HG03139 (cell line): ENCODE results near the gene DNAJC8.

ENCODE experiments used
- ATAC-seq: cut with Tn5 transposase; IDR thresholded peaks from one replicate; pipeline ENCODE4 v1.9.1; 2021; ENCODE audit not compliant: unreplicated experiment

DNAJC8 gene

DNA sequence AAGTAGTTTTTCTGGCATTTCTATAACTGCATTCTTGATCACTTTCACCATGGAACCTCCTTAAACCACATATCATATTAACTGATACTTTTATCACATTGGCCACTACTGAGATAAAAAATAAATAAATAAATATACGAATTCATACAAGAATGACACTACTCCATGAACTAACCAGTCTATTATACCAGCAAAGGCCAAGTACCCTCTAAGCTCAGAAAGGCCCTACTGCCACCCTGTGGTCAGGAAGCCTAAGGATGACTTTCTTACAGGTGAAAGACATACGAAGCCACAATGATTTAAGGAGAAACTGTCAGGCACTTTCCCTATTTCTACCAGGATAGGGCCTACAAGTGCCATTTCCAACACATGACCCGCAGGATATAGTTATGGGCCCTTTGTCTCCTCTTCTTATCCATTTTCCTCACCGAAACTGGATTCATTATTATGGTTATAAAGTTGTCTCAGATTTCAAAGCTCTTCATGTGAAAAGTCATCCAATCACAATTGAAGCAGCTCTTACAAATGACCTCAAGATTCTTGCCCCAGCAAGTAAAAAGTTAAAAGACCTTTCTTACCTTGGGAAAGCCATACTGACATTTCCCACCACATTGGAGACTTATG is 23.9 kb downstream of the DNAJC8 start:
- no peak for ATAC-seq

DNA sequence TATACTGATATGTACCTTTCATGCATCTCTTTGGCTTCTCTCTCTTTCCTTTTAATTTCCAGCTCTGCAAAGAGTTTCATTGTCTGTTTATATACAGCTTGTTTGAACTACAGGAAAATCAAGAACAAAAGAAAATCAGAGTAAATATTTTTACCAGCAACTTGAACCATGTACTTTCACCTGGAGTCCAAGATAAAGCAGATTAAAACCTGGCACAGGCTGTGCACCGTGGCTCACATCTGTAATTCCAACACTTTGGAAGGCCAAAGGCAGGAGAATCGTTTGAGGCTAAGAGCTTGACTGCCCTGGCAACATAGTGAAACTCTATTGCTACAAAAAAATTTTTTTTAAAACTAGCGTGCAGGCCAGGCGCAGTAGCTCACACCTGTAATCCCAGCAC is 27.6 kb downstream of the DNAJC8 start:
- no peak for ATAC-seq

DNA sequence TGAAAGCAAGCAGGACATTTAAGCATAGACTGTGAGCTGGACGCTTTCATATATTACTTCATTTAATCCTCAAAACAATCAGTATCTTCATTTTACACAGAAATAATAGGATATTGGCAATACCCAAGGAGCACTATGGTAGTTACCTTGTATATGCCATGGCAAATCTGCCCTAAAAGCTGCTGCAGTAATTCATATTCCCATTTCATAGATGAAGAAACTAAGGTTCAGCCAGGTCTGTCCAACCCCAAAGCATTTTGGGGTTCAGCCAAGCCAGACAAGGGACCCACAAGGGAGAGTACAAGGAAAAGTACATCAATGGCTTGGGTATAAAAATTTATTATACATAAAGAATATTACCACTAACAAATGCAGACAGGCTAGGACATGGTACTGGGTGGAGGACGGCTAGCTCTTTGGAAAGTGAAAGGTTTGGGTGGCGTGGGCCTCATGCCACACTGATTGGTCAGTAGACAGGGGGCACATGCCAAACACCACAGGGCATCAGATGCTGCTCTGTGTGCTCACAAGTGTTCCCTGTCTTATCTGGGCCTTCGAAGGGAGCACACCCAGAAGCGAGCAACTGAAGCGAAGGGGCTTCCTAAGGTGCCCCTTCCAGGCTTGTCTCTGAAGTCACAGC is 32.5 kb downstream of the DNAJC8 start:
- no peak for ATAC-seq

DNA sequence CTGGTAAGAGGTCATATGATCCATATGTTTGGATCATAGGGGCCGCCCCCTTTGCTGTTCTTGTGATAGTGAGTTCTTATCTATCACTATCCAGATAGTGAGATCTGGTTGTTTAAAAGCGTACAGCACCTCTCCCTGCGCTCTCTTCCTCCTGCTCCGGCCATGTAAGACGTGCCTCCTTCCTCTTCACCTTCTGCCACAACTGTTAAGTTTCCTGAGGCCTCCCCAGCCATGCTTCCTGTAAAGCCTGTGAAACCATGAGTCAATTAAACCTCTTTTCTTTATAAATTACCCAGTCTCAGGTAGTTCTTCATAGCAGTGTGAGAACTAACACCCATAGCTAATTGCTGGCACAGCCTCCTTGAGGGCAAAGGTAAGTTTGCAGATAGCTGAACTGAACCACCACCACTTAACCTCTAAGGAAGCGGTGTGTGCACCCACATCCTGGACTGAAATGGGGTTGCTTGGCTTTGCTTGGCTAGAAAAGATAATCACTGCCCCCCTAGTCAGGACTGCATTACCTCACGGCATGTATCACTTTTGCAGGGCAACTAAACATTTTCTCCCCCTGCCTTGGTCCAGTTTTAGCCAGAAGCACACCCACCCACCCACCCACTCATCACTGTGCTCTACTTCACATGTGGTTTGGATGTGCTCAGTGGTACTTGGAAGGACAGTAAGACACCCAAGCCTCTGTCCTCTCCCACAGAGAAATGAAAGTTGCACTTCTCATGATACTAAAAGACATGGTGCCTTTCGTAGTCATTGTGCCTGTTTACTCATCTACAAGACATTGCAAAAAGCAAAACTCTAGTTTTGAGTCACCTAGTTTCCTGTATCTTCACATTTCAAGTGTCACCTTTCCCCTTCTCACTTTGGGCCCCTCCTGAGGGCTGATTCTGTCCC is 33.2 kb downstream of the DNAJC8 start:
- peak; percentile 76 for ATAC-seq

DNA sequence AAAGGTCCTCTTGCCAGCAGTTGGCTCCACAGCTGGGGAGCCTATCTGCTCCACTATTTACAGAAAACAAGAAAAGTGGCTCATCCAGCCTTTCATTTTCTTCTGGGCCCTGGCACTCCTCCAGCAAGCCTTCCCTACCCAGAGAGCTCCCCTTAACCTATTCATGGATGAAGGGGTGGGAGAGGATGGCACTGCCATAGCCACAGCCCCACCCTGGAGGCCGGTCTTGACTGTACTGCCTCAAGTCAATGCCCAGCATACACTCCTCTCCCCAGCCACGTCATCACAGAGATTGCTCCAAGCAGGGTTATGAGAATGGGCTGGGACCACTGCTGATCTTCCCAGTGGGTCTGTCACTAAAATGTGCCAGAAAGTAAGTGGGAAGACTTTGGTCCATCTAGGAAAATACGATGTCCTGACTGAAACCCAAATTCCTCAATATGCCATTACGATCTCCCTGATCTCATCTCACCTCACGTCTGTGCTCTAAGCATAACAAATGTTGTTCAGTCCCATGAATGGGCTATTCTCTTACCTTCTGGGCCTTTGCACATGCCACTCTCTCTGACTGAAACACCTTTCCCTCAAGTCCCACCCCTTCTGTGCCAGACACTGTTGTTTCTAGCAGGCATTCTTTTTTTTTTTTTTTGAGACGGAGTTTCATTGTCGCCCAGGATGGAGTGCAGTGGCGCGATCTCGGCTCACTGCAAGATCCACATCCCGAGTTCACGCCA is 35.0 kb downstream of the DNAJC8 start:
- ATAC-seq, result no peak

DNA sequence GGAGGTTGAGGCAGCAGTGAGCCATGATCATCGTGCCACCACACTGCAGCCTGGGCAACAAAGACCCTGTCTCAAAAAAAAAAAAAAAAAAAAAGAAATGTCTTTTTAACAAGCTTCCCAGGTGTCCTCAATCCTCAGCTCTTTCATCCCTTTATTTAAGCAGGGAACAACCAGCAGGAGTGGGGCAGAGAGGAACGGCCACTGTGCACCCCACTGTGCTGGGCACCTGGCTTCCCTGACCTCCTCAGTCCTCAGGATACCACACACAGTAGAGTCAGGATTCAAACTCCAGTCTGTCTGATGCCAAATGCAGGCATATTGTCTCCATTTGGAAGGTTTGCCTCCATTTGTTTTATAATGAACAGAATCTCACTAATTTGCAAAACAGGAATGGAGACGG is 36.5 kb downstream of the DNAJC8 start:
- ATAC-seq, result no peak

DNA sequence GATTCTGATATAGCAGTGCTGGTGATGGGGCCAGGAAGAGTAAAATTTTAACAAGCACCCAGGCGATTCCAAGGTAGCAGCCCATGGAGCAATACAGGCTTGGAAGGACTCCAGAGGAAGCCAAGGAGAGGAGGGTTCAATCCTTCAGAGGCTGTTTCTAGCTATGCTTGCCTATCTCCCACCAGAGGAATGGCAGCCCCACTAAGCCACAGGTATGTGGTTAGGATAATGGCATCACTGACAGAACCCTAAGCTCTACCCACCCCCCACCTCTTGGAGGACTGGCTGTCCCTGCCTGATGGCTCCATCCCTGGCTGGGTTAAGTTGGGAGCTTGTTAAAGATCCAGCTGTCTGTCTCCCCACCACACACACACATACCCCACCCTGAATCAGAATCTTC is 37.0 kb downstream of the DNAJC8 start:
- ATAC-seq, result no peak

DNA sequence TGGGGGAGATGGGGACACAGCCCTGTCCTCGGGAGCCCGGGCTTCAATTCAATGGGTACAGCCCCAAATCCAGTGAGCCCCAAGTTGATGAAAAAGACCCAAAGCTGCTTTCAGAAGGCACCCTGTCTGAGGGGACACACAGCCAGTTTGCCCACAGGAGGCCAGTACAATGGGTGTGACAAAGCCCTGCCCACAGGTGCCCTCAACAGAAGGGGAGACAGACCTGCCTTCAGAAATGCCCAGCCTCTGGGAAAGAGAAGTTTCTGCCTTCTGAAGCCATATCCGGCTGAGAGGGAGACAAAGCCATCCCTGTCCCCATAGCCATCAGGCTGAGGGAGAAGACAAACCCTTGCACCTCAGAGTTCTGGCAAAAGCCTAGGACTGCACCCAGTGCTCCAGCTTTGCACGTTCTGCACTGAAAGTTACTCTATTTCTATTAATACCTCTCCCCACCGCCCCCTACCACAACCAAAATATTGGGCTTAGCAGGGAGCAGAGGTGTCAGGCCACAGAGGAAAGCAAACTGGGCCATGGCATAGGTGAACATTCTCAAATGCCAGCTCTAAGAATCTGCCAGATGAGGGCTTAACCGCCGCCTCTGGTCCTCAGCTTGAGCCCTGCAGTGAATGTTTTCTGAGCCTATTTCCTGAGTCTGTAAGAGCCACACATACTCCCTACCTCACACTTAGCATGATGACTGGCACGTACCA is 38.3 kb downstream of the DNAJC8 start:
- no peak for ATAC-seq

DNA sequence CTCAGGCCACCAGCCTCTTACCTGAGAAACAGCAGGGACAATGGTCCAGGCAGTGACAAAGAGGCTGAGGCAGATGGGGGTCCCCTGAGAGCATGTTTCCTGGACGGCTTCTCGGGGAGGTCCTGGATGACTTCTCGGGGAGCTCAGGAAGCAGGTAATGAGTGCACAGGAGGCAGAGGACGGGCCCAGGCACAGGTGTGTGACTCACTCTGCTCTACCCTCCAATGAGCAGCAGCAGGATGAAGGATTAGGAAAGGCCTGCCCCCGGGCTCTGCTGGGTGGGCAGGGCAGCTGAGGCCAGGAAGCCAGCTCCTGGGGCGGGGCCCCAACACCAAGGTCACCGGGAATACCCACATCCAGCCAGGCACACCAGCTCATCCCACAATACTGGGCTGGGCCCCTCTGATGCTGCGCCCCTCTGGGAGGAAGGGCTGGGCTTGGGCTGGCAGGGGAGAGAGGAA is 39.1 kb downstream of the DNAJC8 start:
- ATAC-seq, result no peak

DNA sequence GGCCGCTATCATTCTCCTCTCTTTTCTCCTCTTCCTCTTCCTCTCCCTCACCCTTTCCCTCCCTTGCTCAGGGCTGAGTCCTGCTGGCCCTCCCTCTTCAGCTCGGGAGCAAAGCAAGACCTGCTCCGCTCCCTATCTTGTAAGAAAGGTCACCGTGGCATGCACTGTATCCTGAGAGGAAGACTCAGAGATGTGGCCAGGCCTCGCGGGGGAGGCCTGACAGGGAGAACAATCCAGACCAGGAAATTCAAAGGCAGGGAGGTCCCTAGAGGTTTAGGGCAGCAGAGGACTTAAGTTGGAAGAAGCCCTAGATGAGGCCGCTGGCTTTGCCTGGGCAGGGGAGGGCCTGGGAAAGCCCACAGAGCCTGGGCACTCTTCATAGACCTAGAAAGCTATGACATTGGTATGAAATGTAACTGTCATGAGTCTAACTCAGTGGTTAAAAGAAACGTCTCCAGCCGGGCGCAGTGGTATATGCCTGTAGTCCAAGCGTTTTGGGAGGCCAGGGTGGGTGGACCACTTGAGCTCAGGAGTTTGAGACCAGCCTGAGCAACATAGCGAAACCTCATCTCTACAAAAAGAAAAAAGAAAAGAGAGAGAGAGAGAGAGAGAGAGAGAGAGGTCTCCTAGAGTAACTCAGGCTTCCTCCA is 41.7 kb downstream of the DNAJC8 start:
- no peak for ATAC-seq

DNA sequence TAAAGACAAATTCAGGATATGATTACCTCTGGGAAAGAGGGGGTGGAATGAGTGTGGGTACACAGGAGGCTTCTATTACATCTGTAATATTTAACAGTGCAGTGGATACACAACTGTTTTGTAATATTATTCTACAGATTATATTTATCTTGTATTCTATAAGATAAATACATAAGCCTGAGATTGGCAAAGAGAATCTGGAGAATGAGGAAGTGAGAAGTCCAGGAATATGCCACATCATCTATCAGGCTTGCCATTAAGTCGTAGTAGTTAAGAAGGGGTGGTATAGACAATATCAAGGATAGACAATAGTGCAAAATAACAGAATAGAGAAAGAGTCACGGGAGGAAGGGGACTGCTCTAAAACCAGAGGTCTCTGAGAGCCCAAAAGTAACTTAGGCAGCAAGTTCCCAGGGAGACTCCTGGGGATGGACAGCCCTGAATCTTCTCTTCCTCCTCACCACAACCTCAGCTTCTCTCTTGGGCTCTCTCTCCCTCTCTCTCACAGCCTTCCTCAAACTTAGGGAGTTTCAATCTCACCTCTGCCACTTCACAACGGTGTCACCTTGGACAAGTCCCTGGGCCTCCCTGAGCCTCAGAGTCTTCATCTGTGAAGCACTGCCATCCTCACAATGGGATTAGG is 42.4 kb downstream of the DNAJC8 start:
- no peak for ATAC-seq

DNA sequence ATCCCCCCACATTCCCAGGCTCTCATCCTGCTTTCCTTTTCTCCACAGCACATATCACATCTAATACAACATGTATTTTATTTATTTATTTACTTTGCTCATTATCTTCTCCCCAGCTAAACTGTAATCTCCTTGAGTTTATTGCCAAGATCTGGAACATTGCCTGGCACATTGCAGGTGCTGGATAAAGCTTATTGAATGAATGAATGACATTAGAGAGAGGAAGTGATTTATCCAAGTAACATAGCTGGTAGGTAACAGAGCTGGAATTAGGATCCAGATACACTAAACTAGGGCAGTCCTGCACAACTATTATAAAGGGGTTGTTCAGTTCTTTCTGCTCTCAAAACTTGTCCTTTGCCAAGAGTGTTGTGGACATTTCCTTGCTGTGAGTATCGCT is 47.8 kb downstream of the DNAJC8 start:
- ATAC-seq, result no peak

DNA sequence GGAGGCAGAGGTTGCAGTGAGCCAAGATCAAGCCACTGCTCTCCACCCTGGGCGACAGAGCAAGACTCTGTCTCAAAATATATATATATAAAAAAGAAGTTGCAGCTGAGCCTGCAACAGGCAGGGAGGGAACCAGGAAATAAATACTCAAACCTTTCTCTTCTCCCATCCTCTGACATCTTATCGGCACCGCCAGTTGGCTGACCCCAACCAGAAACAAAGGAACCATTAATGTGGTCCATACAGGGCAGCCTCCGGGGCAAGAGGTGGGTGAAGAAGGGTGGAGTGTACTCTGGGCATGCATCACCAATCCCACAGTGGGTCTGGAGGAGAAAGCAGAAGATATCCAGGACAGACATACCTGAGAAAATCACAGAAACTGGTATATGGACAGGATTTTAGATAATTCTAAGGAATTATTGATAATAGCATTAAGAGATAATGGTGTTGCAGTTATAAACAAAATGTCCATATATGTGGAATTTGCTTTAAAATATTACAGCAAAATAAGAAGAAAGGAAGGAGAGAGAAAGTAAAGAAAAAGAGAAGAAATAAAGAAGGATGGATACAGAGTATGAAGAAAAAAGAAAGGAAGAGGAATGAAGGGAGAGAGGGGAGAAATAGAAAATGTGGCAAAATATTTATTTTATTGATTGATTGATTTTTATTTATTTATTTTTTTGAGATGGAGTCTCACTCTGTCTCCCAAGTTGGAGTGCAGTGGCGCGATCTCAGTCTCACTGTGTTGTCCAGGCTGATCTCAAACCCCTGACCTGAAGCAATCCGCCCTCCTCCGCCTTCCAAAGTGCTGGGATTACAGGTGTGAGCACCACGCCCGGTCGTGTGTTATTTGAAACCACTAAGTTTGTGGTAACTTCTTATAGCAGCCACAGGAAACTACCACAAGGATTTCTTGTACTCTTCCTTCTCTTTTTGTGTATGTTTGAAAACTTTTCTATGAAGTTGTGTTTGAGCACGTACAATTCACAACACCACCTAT is 52.2 kb downstream of the DNAJC8 start:
- ATAC-seq, result no peak

DNA sequence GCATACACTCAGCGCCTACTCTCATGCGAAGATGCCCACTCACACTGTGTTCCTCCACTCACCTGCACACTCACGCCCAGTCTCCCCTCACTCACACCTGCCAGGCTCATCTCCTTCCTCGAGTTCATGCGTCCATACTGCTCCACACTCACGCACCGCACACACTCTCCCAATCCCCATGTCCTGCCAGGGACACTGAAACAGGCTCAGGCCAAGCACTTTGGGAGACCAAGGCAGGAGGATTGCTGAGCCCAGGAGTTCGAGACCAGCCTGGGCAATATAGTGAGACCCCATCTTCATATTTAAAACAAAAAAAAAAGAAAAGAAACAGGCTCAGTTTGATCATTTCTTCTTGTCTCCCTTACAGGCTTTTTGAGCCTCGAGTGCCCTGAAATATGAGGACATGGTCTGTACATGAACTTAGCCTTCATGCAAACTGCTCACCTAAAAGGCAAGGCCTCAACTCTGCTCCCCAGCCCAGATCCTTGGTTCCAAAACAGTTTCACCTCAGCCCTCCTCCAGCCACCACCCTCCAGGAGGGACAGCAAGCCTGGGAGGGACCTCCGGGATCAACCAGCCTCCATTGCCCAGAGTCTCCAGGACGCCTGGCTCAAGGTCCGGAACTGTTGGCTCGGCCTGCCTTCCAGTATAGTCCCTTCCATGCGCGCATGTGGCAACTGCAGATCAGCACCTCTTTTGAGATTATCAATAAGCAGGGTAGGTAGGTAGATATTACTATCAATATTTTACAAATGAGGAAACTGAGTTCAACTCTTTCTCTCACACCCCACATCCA is 53.9 kb downstream of the DNAJC8 start:
- ATAC-seq, result no peak

DNA sequence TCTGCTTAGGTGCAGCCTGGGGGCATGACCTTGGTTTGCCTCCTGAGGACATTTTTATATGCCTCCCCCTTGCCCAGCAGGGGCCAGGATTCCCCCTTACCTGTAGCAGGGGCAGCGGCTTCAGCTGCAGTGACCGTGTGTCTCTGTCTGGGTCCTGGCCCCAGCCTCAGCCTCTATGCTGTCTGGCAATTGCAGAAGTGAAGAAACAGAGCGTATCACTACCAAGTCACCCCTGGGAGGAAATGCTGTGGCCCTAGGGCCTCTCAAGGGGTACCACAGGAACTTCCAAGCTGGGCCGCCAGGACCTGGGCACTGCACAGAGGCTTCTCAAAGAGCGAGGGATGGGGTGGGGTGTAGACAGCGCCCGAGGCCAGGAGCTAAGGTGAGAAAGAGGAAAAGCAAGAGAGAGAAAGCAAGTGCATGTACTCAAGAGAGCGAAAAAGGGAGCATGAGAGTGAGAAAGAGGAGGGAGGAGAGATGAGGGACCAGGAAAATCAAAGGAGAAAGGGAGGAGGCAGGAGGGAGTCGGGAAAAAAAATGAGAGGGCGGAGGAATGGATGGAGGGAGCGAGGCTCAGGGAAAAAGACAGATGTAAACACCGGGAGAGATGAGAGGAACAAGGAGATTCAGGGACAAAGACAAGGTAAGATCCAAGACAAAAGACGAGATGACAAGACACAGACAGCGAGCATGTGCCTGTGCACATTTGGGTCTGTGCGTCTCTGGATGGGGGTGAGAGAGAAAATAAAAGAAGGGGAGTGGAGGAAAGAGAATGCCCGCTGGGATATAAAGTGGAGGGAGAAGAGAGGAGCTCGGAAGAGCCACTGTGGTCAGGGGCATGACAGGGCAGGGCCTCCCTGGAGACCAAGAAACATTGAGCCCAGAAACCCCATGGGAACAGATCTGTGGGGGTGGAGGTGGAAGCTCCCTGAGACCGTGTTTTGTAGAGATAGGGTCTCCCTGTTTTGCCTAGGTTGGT is 56.0 kb downstream of the DNAJC8 start, which contains the start of gene PTAFR:
TSS of gene PTAFR (minus strand) at position 199 of the 979 bp plus-strand sequence. CDS start 25,669 bp downstream, outside the sequence.
- ATAC-seq, result no peak

DNA sequence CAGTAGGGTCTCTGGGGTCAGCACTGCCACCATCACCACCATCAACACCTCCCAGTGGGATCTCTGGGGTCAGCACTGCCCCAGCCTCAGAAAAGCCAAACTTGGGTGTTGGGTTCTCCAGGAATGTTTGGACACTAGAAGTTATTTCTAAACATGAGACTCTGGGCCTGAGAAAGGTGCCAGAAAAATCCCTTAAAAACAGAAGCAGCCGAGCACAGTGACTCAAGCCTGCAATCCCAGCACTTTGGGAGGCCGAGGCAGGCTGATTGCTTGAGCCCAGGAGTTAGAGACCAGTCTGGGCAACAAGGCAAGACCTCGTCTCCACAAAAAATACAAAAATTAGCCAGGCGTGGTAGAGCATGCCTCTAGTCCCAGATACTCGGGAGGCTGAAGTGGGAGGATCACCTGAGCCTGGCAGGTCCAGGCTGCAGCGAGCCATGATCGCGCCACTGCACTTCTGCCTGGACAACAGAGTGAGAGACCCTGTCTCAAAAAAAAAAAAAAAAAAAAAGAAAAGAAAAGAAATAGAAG is 56.8 kb downstream of the DNAJC8 start:
- ATAC-seq, result no peak
